HepG2 (cell line): ENCODE data around the gene MARS1. TPM values are rescaled to one million over a fixed set of nuclear protein-coding genes. Genes with fewer than 3 reads are reported as not detected.

Source experiments
- ATAC-seq: fragments of 200-7000 bp; cut with Tn5 transposase; 3 replicates; pipeline ENCODE4 v1.9.1; 2020; ENCODE audit warnings: mild to moderate bottlenecking, moderate library complexity
- BruUV-seq: library from RNA; stranded (reverse); fragments of 400-500 nt; replicated peaks from 2 replicates; lab custom pipeline; 2021; lab: Mats Ljungman, UMichigan
- CTCF ChIA-PET: fragments of 300-600 bp; formaldehyde crosslinking; extraction: SDS; loops from one replicate; lab custom pipeline; 2021; ENCODE audit warnings: low total read pairs, inconsistent platforms, low intra/inter-chr PET ratio; lab: Yijun Ruan, JAX
- POLR2A ChIA-PET: fragments of 350-600 bp; sonication (Branson Sonifier 250); formaldehyde crosslinking; loops from one replicate; lab custom pipeline; 2020; ENCODE audit warnings: antibody characterized with exemption, inconsistent platforms; lab: Yijun Ruan, JAX
- DNase-seq: peaks from one replicate; pipeline ENCODE4 v3.0.0-alpha.2; 2015; ENCODE audit warnings: low spot score
- FAIRE-seq: peaks from 3 replicates; lab custom pipeline; 2011; peaks lifted over from hg19 to GRCh38; lab: Jason Lieb, UNC
- H2AFZ ChIP-seq: one replicate; pipeline ENCODE4 v1.6.1; 2011; ENCODE audit warnings: low read length, inconsistent platforms
- H3K27ac ChIP-seq: fragments of 300-600 bp; 3 replicates; pipeline ENCODE4 v1.8.0; 2011; ENCODE audit warnings: mixed run types, mild to moderate bottlenecking, mixed read lengths, low read length, inconsistent platforms; ENCODE audit not compliant: insufficient read depth; ENCODE audit errors: extremely low read length
- H3K27me3 ChIP-seq, 2 experiments: fragments of 200-600 bp in 1 of 2; 2 replicates in 1 of 2; 3 replicates in 1 of 2; pipeline versions ENCODE4 v1.6.0 to v1.8.0; 2011; ENCODE audit warnings: low read length in 2 of 2, mild to moderate bottlenecking in 2 of 2, moderate library complexity in 2 of 2, inconsistent platforms in 1 of 2; ENCODE audit not compliant: insufficient read depth in 2 of 2, control insufficient read depth in 1 of 2
- H3K36me3 ChIP-seq, 2 experiments: fragments of 200-600 bp in 1 of 2; replicated peaks in 1 of 2; 2 replicates in 1 of 2; 3 replicates in 1 of 2; pipeline versions ENCODE4 v1.5.1 to v1.8.0; 2011; ENCODE audit warnings: low read length in 2 of 2, inconsistent platforms in 1 of 2; ENCODE audit not compliant: insufficient read depth in 2 of 2, control insufficient read depth in 1 of 2
- H3K4me1 ChIP-seq: 2 replicates; pipeline ENCODE4 v1.5.1; 2012; ENCODE audit warnings: low read length, inconsistent platforms; ENCODE audit not compliant: insufficient read depth
- H3K4me2 ChIP-seq: 2 replicates; pipeline ENCODE4 v1.6.0; 2011; ENCODE audit warnings: low read depth, low read length, inconsistent platforms
- H3K4me3 ChIP-seq, 3 experiments: fragments of 200-600 bp in 1 of 3; sonication (generic), shearing (Covaris generic) in 1 of 3; replicated peaks in 1 of 3; 2 replicates each; pipeline ENCODE4 v1.5.1; 2011 to 2016; ENCODE audit warnings: low read length in 3 of 3, inconsistent platforms in 2 of 3, low read depth in 2 of 3, mild to moderate bottlenecking in 2 of 3, control low read depth in 1 of 3, mixed read lengths in 1 of 3; ENCODE audit not compliant: insufficient read depth in 1 of 3
- H3K79me2 ChIP-seq: one replicate; pipeline ENCODE4 v1.6.1; 2011; ENCODE audit warnings: low read length, inconsistent platforms; ENCODE audit not compliant: insufficient read depth
- H3K9ac ChIP-seq: 2 replicates; pipeline ENCODE4 v1.6.0; 2011; ENCODE audit warnings: mild to moderate bottlenecking, low read depth, low read length, inconsistent platforms; ENCODE audit not compliant: insufficient read depth
- H3K9me3 ChIP-seq: 2 replicates; pipeline ENCODE4 v1.5.1; 2012; ENCODE audit warnings: mild to moderate bottlenecking, low read length
- H4K20me1 ChIP-seq: 2 replicates; pipeline ENCODE4 v1.6.0; 2011; ENCODE audit warnings: inconsistent platforms, mild to moderate bottlenecking, low read length, moderate library complexity; ENCODE audit not compliant: insufficient read depth
- ASH2L ChIP-seq: fragments of 300-600, 200-600 bp; sonication (generic); IDR thresholded peaks from 2 replicates; pipeline ENCODE4 v1.7.0; 2017; ENCODE audit warnings: low read depth, mild to moderate bottlenecking, moderate library complexity, mixed read lengths, low read length; ENCODE audit not compliant: insufficient read length
- KIAA2018 ChIP-seq: sonication (generic); formaldehyde crosslinking; IDR thresholded peaks from 2 replicates; pipeline ENCODE4 v1.5.0; 2020; ENCODE audit warnings: mild to moderate bottlenecking, missing genetic modification reagents, borderline replicate concordance
- MAZ ChIP-seq, 2 experiments: sonication (generic) in 1 of 2; formaldehyde crosslinking in 1 of 2; IDR thresholded peaks; 2 replicates each; pipeline versions ENCODE4 v1.5.0 to v1.6.1; 2012 to 2020; ENCODE audit warnings: low read depth in 2 of 2, mild to moderate bottlenecking in 2 of 2, borderline replicate concordance in 1 of 2, improper control_type of control experiment in 1 of 2, low read length in 1 of 2, missing genetic modification reagents in 1 of 2, moderate library complexity in 1 of 2
- PHF21A ChIP-seq: sonication (generic); formaldehyde crosslinking; IDR thresholded peaks from 2 replicates; pipeline ENCODE4 v1.5.0; 2020; ENCODE audit warnings: mild to moderate bottlenecking, missing genetic modification reagents
- PRDM15 ChIP-seq: sonication (generic); formaldehyde crosslinking; IDR thresholded peaks from 2 replicates; pipeline ENCODE4 v1.4.0; 2020; ENCODE audit warnings: missing genetic modification reagents
- RBM39 ChIP-seq: fragments of 200-400 bp; formaldehyde crosslinking; IDR thresholded peaks from one replicate; pipeline ENCODE4 v1.6.1; 2018; ENCODE audit warnings: antibody characterized with exemption, mild to moderate bottlenecking, low read depth, low read length; ENCODE audit not compliant: poor library complexity, severe bottlenecking
- SAP130 ChIP-seq: IDR thresholded peaks from 2 replicates; pipeline ENCODE4 v1.6.1; 2016; ENCODE audit warnings: low read depth
- SP5 ChIP-seq: IDR thresholded peaks from 2 replicates; pipeline ENCODE4 v1.6.1; 2016; ENCODE audit warnings: low read depth, borderline replicate concordance
- ZNF841 ChIP-seq: sonication (generic); formaldehyde crosslinking; IDR thresholded peaks from 2 replicates; pipeline ENCODE4 v1.8.1; 2023; ENCODE audit warnings: missing genetic modification reagents, borderline replicate concordance
- WGBS: methylation state at CpG from one replicate; pipeline ENCODE4 v1.1.6; 2017; ENCODE audit warnings: low lambda C conversion rate; 5-methylcytosine and 5-hydroxymethylcytosine counted together
- in situ Hi-C: cut with HindIII; loops from 2 replicates; pipeline ENCODE4 v1.10.0; 2017; ENCODE audit warnings: low pct_unique_long_range_greater_than_20kb; ENCODE audit not compliant: extremely low pct_ligation_motif_present
- intact Hi-C: fragments of 100-400 bp; cut with micrococcal nuclease; formaldehyde crosslinking; loops from one replicate; pipeline ENCODE4 v1.10.0; 2022; ENCODE audit not compliant: unreplicated experiment
- polyA plus RNA-seq, 8 experiments: library from polyadenylated mRNA; depleted of rRNA in 3 of 8; stranded (reverse) in 7 of 8; unstranded in 1 of 8; fragments of >200 nt; fragmentation: Illumina TruSeq in 4 of 8; extraction: Trizol in 4 of 8; gene quantifications; 2 replicates each; pipeline versions ENCODE4 v1.2.1 to v1.2.3, GENCODE V29; 2011 to 2016; ENCODE audit warnings: low read depth in 4 of 8, missing spikeins in 1 of 8, mixed read lengths in 1 of 8; ENCODE audit not compliant: insufficient read depth in 1 of 8
- total RNA-seq, 5 experiments: library from RNA; depleted of rRNA; stranded (reverse); fragments of >200 nt; fragmentation: Illumina TruSeq; extraction: Trizol; gene quantifications; 2 replicates each; pipeline ENCODE4 v1.2.3, GENCODE V29; 2016; ENCODE audit warnings: low read depth in 1 of 5

The MARS1 gene
- total and polyA plus RNA-seq, 2 of the 13 experiments (the other 11 are each of a cell fraction or from before 2014, with no cell fraction given), result 115 to 181 TPM

- ChIA-PET CTCF (interaction anchor here (0.5 to 1.4 kb wide), 2 partner anchors 152 to 179 kb away, joined by 3 to 5 read pairs; no protein-coding TSS in a partner anchor), POLR2A (interaction anchor here (0.6 to 1.8 kb wide), 5 partner anchors 22 to 60 kb away, joined by 3 to 11 read pairs (median 5); partner anchors contain the start of genes DDIT3 and INHBC)
- H3K27ac ChIP-seq, result peak within 1 kb of the TSS; percentile 43
- WGBS, result 2% methylated on average over 26 of the region's 36 CpGs
- H3K4me2 ChIP-seq, result peak within 1 kb of the TSS; percentile 100
- H3K79me2 ChIP-seq, result peaks cover 15% of the 10 kb centered on the region
- no peaks in the 10 kb centered on the region for H4K20me1 ChIP-seq
- DNase-seq (no peak), FAIRE-seq (no peak), ATAC-seq (no peak)
- H3K9me3 ChIP-seq, result no peaks in the 10 kb centered on the region
- no TSS peak for BruUV-seq
- H2AFZ ChIP-seq, result peak within 1 kb of the TSS; percentile 87
- intact Hi-C loops (loop anchor here (10.0 kb wide), 1 partner anchor 705 kb away; the partner anchor contains the start of gene PRIM1), in situ Hi-C loops (loop anchor here (5.0 kb wide), 1 partner anchor 198 kb away; no protein-coding TSS in a partner anchor)
- peaks cover 70% of the 10 kb centered on the region for H3K4me1 ChIP-seq
- peak within 1 kb of the TSS; percentile 64 for H3K9ac ChIP-seq
- H3K4me3 ChIP-seq, result peak within 1 kb of the TSS; percentile 63 to 94 (median 76)
- no peaks in the 10 kb centered on the region for H3K36me3 ChIP-seq
- peaks cover 0 to 16% of the 10 kb centered on the region in 2 experiments; a peak in 2 of 5 replicates for H3K27me3 ChIP-seq
- peak; percentile 47; the same call in 1 of the 2 replicates for TF ChIP-seq MAZ (IDR thresholded peaks at IDR 0.05; ENCODE audit: borderline replicate concordance, low read depth, low read length)
- TF ChIP-seq MAZ (CRISPR knock-in tag; IDR thresholded peaks at IDR 0.05; ENCODE audit: low read depth), result no peak
- TF ChIP-seq PRDM15 (CRISPR knock-in tag), result peak; percentile 92
- TF ChIP-seq KIAA2018 (CRISPR knock-in tag), result no peak
- TF ChIP-seq SP5 (CRISPR knock-in tag), result peak; percentile 8; the same call in 1 of the 2 replicates
- peak; percentile 2 for TF ChIP-seq RBM39
- no peak for TF ChIP-seq SAP130
- 0 out of 2 replicates have a peak, but pooled peaks have one; percentile 5 for TF ChIP-seq PHF21A (CRISPR knock-in tag)
- peak; percentile 27 for TF ChIP-seq ASH2L
- no peak for TF ChIP-seq ZNF841 (CRISPR knock-in tag)
Observed at GRCh38 chr12:57459750-57460467, 28.0 kb upstream of the MARS1 start, which contains the start of gene GLI1. GLI1 (plus strand) TSS chr12:57459785; CDS start chr12:57463692, 3,907 bp downstream.
